Medulla oblongata (tissue), 1 donor: ENCODE results near the gene PEAR1.

Source experiments
- DNase-seq: peaks from one replicate; pipeline ENCODE4 v3.0.0-alpha.2; 2015; ENCODE audit errors: extremely low spot score

Gene PEAR1

DNA sequence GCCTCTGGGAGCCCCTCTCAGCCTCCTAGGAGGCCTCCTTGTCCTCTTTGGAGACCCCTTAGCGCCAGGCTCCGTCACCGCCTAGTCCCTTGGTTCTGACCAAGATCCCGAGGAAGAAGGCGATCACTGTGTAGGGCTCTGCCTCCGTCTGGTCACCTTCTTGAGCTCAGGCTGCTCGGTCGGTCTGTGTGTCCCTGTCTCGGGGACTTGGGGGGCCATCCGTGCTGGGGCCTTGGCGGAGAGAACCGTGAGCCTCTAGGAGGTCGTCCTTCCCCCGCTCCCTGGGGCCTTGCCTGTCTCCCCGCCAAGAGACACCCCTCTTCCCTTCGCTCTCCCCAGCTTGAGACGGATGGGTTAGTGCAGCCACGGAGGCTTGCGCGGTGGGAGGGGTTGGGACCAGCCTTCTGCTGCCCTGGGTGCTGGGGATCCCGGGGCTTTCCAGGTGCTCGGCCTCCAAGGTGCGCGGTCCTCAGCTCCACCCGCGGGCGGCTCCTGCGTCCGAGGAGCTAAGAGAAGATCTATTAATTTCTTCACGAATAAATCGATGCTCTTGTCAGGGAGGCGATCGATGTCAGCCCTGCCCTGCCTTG is 33.9 kb upstream of the PEAR1 start:
- DNase-seq = no peak

GRCh38 chr1:156860113-156860627 is 33.3 kb upstream of the PEAR1 start:
- peak; percentile 60 for DNase-seq

- peak; percentile 21 for DNase-seq
These were observed 32.7 kb upstream of the PEAR1 start, which contains the start of gene NTRK1 for GRCh38 chr1:156860628-156861423. Gene NTRK1, plus strand, starts transcription at chr1:156860865. Its CDS starts 70 bp downstream, at chr1:156860935.

- no peak for DNase-seq
These were observed 30.9 kb upstream of the PEAR1 start for GRCh38 chr1:156862584-156862983.

DNA sequence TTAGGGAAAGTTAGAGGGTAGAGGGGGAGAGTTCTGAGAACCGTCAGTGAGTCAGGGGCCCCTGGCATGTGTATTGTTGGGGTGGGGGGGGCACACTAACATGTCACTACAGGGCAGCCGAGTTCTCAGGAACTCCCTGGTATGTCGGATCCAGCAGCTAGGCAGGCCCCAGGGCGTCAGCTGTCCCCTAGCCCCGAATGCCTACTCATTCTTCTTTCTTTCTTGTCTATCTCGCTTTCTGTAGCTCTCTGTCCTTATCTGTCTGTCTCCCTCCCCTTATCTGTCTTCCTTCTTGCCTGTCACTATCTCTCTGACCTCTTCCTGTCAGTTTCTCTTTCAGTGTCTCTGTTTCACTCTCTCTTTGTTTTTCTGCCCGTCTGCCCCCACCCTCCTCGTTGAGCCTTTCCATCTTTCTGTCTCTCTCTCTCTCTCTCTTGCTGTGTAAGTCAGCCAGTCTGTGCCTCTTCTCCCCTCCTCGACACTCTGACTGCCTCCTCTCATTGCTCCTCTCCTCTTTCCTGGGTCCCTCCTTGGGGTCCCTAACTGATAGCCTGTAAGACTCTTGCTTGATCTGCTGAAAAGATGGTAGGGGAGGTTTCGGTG is 30.4 kb upstream of the PEAR1 start:
- DNase-seq = no peak

- no peak for DNase-seq
These were observed 29.9 kb upstream of the PEAR1 start for GRCh38 chr1:156863631-156864030.

DNA sequence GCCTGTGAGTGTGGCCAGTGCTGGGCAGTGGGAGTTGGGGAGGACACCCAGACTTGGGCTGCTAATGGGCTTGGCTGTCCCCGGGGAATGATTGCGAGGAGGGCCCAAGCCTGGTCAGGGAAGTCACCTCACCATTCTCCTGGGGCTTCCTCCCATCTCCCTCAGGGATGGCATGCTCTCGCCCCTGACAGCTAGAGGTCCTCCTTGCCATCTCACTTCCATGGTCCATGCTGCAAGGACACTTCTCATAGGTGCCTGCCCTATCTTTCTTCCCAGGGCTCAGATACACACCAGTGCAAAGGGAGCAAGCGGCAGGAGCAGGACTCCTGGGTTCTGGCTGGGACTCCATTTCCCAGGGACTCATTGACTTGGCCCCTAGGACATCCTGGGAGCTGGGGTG is 28.7 kb upstream of the PEAR1 start:
- DNase-seq = no peak

DNA sequence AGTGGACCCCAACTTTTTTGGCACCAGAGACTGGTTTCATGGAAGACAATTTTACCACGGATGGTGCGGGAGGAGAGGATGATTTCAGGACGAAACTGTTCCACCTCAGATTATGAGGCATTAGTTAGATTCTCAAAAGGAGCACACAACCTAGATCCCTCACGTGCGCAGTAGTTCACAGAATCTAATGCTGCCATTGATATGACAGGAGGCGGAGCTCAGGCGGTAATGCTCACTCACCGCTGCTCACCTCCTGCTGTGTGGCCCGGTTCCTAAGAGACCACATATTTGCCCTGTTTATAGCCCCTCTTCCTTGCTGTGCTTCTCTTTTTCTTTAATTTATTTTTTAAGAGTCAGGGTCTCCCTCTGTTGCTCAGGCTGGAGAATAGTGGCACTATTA is 28.3 kb upstream of the PEAR1 start:
- no peak for DNase-seq

DNA sequence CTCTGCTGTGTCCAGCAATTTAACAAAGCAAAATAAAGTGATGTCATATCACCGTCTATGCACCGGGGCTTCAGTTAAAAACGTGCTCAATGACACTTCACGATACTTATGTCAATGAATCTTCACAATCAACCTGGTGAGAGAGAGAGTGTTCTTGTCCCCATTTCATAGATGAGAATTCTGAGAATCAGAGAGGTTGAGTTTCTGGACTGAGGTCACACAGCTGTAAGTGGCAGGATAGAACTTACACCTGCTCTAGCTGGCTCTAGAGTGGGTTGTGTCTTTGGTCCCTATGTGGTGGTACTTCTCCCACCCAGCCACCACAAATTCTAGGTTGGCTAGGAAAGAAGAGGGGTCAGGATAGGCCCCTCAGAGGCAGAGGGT is 27.7 kb upstream of the PEAR1 start:
- no peak for DNase-seq

DNA sequence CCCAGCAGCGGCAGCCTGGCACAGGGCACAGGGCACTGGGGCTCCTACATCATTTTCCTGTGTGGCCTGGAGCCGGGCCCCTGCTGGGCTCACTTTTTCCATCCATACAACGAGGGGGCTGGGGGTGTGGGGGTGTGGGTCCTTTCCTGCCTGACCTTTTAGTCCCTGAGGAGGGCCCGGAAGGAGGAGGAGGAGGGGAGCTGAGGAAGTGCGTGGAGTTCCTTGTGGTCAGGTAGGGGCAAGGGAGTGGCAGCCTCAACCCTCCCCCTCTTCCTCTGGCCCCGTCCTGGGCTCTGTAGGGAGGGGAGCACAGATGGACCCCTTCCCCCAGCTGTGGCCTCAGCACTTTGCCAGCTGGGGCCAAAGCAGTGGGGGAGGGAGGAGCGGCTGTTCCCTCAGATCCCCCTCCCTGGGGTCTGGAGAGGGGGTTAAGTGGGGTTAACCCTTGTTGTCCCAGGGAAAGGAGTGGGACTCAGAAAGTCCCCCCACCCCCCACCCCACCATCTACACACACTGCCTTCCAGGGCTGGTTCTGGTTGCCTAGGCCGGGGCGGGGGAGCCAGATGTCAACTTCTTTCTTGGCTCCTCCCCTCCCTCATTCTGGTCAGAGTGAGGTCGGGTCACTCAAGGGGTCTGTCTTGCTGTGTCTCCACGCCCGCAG is 27.1 kb upstream of the PEAR1 start:
- DNase-seq = no peak

- no peak for DNase-seq
These were observed 25.2 kb upstream of the PEAR1 start for GRCh38 chr1:156868341-156868740.

DNA sequence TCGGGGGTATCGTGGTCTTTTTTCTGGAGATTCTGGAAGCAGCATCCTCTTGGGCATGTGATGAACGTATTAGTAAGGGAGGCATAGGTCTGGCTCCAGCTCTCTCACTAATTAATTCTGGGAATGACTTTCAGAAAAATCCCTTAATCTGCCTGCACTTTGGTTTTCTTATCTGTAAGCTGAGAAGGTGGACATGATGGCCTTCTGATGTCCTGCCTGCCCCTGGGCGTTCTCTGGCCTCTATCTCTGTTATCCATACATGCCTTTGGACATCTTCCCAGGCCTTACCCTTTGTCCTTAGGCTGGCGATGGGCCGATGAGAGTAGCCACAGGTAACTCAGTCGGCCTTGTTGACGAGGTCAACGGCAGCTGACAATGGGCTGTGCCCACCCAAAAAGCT is 24.1 kb upstream of the PEAR1 start:
- no peak for DNase-seq

DNA sequence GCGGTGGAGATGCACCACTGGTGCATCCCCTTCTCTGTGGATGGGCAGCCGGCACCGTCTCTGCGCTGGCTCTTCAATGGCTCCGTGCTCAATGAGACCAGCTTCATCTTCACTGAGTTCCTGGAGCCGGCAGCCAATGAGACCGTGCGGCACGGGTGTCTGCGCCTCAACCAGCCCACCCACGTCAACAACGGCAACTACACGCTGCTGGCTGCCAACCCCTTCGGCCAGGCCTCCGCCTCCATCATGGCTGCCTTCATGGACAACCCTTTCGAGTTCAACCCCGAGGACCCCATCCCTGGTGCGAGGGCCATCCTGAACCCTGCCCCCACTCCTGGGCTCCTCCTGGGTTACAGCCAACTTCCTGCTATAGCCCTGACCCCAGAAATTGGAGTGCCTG is 19.9 kb upstream of the PEAR1 start:
- DNase-seq = no peak

DNA sequence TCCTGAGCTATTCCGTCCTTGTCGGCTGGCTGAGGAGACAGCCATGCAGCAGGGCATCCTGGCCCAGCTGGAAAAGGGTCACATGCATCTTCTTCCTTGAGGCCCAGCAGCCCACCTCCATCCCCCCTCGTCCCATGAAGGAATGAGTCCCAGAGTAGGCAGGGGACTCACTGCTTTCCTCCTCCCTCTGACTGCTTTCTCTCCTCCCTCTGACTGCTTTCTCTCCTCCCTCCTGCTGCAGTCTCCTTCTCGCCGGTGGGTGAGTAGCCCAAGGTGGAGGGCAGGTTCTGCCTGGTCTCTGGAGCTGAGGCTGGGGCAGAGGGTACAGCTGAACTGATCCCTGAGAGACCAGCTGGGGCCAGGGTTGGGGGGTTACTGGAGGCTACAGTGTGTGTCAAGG is 19.4 kb upstream of the PEAR1 start:
- DNase-seq = no peak

- DNase-seq = no peak
These were observed 18.8 kb upstream of the PEAR1 start for GRCh38 chr1:156874572-156875340.

GRCh38 chr1:156875341-156875615 is 18.2 kb upstream of the PEAR1 start:
- no peak for DNase-seq

- no peak for DNase-seq
These were observed 17.2 kb upstream of the PEAR1 start for GRCh38 chr1:156876281-156876680.

- no peak for DNase-seq
These were observed 15.9 kb upstream of the PEAR1 start for GRCh38 chr1:156877433-156878170.

- no peak for DNase-seq
These were observed 13.6 kb upstream of the PEAR1 start for GRCh38 chr1:156879876-156880275.

DNA sequence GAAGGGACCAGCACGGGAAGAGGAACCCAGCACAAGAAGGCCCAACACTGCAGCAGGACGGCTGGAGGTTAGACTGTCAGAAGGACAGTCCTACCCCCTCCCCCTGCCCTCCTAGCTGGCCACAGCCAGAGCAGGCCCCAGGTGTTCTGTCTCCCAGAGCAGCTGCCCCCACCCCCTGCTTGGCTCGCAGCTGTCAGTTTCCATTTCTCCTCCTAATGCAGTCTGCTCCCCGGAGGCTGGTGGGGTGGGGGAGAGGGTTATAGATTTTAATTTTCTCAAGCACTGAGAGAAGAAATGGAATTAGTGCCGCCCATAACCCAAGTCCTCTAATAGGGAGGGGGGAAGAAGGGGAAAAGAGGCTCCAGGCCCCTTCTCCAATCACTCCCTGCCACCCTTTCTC is 13.0 kb upstream of the PEAR1 start:
- DNase-seq = no peak

- DNase-seq = no peak
These were observed 12.4 kb upstream of the PEAR1 start for GRCh38 chr1:156881101-156881500.
